Measurements from ENCODE around the gene SHANK2.

SHANK2 gene

GRCh38 chr11:71252269-71252769 is at the start of gene SHANK2:
TSS of gene SHANK2 (minus strand) at chr11:71252577. CDS start at chr11:71147326, 105,251 bp downstream.
- no peak for DNase-seq (ENCODE audit: low spot score)

GRCh38 chr11:71301858-71302533 is 49.6 kb upstream of the SHANK2 start:
- DNase-seq (ENCODE audit: low spot score): no peak

GRCh38 chr11:71301046-71301857 is 48.9 kb upstream of the SHANK2 start:
- no peak for DNase-seq (ENCODE audit: low spot score)

- no peak for DNase-seq (ENCODE audit: low spot score)
Measured at GRCh38 chr11:71300187-71300586, 47.8 kb upstream of the SHANK2 start.

GRCh38 chr11:71298761-71299181 is 46.4 kb upstream of the SHANK2 start:
- DNase-seq (ENCODE audit: low spot score): peak; percentile 14

- DNase-seq (ENCODE audit: low spot score): no peak
Measured at GRCh38 chr11:71298016-71298550, 45.7 kb upstream of the SHANK2 start.

- no peak for DNase-seq (ENCODE audit: low spot score)
Measured at GRCh38 chr11:71294846-71295600, 42.6 kb upstream of the SHANK2 start.

GRCh38 chr11:71293961-71294782 is 41.8 kb upstream of the SHANK2 start:
- no peak for DNase-seq (ENCODE audit: low spot score)

- peak; percentile 83 for DNase-seq (ENCODE audit: low spot score)
Measured at GRCh38 chr11:71286701-71287643, 34.6 kb upstream of the SHANK2 start.

- DNase-seq (ENCODE audit: low spot score): no peak
Measured at GRCh38 chr11:71285111-71285510, 32.7 kb upstream of the SHANK2 start.

GRCh38 chr11:71284525-71285092 is 32.2 kb upstream of the SHANK2 start:
- no peak for DNase-seq (ENCODE audit: low spot score)

GRCh38 chr11:71283971-71284441 is 31.6 kb upstream of the SHANK2 start:
- no peak for DNase-seq (ENCODE audit: low spot score)

GRCh38 chr11:71282581-71283351 is 30.4 kb upstream of the SHANK2 start:
- peak; percentile 10 for DNase-seq (ENCODE audit: low spot score)

- DNase-seq (ENCODE audit: low spot score): no peak
Measured at GRCh38 chr11:71281831-71282230, 29.5 kb upstream of the SHANK2 start.

GRCh38 chr11:71281204-71281603 is 28.8 kb upstream of the SHANK2 start:
- DNase-seq (ENCODE audit: low spot score): no peak

- no peak for DNase-seq (ENCODE audit: low spot score)
Measured at GRCh38 chr11:71279916-71280645, 27.7 kb upstream of the SHANK2 start.

GRCh38 chr11:71272161-71272560 is 19.8 kb upstream of the SHANK2 start:
- no peak for DNase-seq (ENCODE audit: low spot score)
